K562 (cell line): Measurements from ENCODE around the gene MIEF2. TPM values are rescaled to one million over a fixed set of nuclear protein-coding genes. Genes with fewer than 3 reads are reported as not detected.

Experiments used
- ATAC-seq: fragments of 200-7000 bp; cut with Tn5 transposase; 3 replicates; pipeline ENCODE4 v1.9.1; 2020; ENCODE audit warnings: moderate library complexity
- BruUV-seq: library from RNA; stranded (reverse); fragments of 400-500 nt; replicated peaks from 2 replicates; lab custom pipeline; 2021; lab: Mats Ljungman, UMichigan
- CTCF ChIA-PET: fragments of 300-600 bp; formaldehyde crosslinking; extraction: SDS; loops from one replicate; lab custom pipeline; 2021; ENCODE audit warnings: low intra/inter-chr PET ratio; lab: Yijun Ruan, JAX
- POLR2A ChIA-PET: fragments of 300-600, 350-650 bp; sonication (Branson Sonifier 250); formaldehyde crosslinking; extraction: SDS; loops from one replicate; lab custom pipeline; 2021; ENCODE audit warnings: antibody characterized with exemption, inconsistent platforms; lab: Yijun Ruan, JAX
- DNase-seq, 4 experiments: peaks; one replicate each; pipeline versions ENCODE4 v3.0.0 to v3.0.0-alpha.2; 2011 to 2018; ENCODE audit warnings: low spot score in 3 of 4, mixed read lengths in 3 of 4; ENCODE audit errors: extremely low read depth in 1 of 4
- FAIRE-seq: peaks from 2 replicates; lab custom pipeline; 2011; peaks lifted over from hg19 to GRCh38; lab: Jason Lieb, UNC
- H2AFZ ChIP-seq: 2 replicates; pipeline ENCODE4 v1.6.0; 2011; ENCODE audit warnings: low read depth, low read length, control low read depth, inconsistent platforms
- H3K27ac ChIP-seq: fragments of 200-600 bp; 3 replicates; pipeline ENCODE4 v1.8.0; 2011; ENCODE audit warnings: low read depth, mild to moderate bottlenecking, control low read depth, inconsistent platforms, low read length, moderate library complexity, mixed read lengths; ENCODE audit errors: extremely low read depth
- H3K27me3 ChIP-seq, 2 experiments: fragments of 300-600 bp in 1 of 2; 2 replicates in 1 of 2; 3 replicates in 1 of 2; pipeline versions ENCODE4 v1.6.0 to v1.8.0; 2011; ENCODE audit warnings: inconsistent platforms in 2 of 2, low read length in 2 of 2, mild to moderate bottlenecking in 1 of 2, mixed read lengths in 1 of 2, moderate library complexity in 1 of 2; ENCODE audit not compliant: control insufficient read depth in 2 of 2, insufficient read depth in 2 of 2
- H3K36me3 ChIP-seq: fragments of 300-600 bp; 3 replicates; pipeline ENCODE4 v1.8.0; 2011; ENCODE audit warnings: mild to moderate bottlenecking, low read length, inconsistent platforms; ENCODE audit not compliant: control insufficient read depth, insufficient read depth
- H3K4me1 ChIP-seq, 2 experiments: fragments of 200-600 bp in 1 of 2; replicated peaks in 1 of 2; 2 replicates in 1 of 2; 3 replicates in 1 of 2; pipeline versions ENCODE4 v1.5.1 to v1.8.0; 2011; ENCODE audit warnings: inconsistent platforms in 2 of 2, low read length in 2 of 2, mild to moderate bottlenecking in 1 of 2, mixed read lengths in 1 of 2, moderate library complexity in 1 of 2; ENCODE audit not compliant: control insufficient read depth in 2 of 2, insufficient read depth in 2 of 2
- H3K4me2 ChIP-seq: 2 replicates; pipeline ENCODE4 v1.6.1; 2011; ENCODE audit warnings: low read length, control low read depth, inconsistent platforms, mixed read lengths; ENCODE audit not compliant: insufficient read depth
- H3K4me3 ChIP-seq: fragments of 200-600 bp; sonication (generic), shearing (Covaris generic); 2 replicates; pipeline ENCODE4 v1.5.1; 2016; ENCODE audit warnings: control low read depth, inconsistent platforms
- H3K79me2 ChIP-seq: fragments of 200-600 bp; 3 replicates; pipeline ENCODE4 v1.8.0; 2011; ENCODE audit warnings: low read length, inconsistent platforms; ENCODE audit not compliant: control insufficient read depth, insufficient read depth
- H3K9ac ChIP-seq, 2 experiments: 2 replicates each; pipeline versions ENCODE4 v1.6.0 to v1.6.1; 2011; ENCODE audit warnings: low read depth in 2 of 2, low read length in 2 of 2, control low read depth in 1 of 2, inconsistent platforms in 1 of 2, mild to moderate bottlenecking in 1 of 2, mixed read lengths in 1 of 2; ENCODE audit not compliant: insufficient read depth in 1 of 2
- H3K9me1 ChIP-seq: one replicate; pipeline ENCODE4 v1.6.0; 2011; ENCODE audit warnings: inconsistent platforms, mild to moderate bottlenecking, low read length, moderate library complexity; ENCODE audit not compliant: control insufficient read depth, insufficient read depth
- H3K9me3 ChIP-seq: replicated peaks from 2 replicates; pipeline ENCODE4 v1.5.1; 2011; ENCODE audit warnings: low read depth, low read length, inconsistent platforms; ENCODE audit not compliant: control insufficient read depth, insufficient read depth
- H4K20me1 ChIP-seq: replicated peaks from 2 replicates; pipeline ENCODE4 v1.6.1; 2011; ENCODE audit warnings: low read length, inconsistent platforms, mixed read lengths; ENCODE audit not compliant: control insufficient read depth, insufficient read depth
- ARID2 ChIP-seq: fragments of 450-650 bp; IDR thresholded peaks from 2 replicates; pipeline ENCODE4 v1.6.1; 2017; ENCODE audit warnings: antibody characterized with exemption, mild to moderate bottlenecking
- HMGN3 ChIP-seq: IDR thresholded peaks from 2 replicates; pipeline ENCODE4 v1.6.1; 2011; ENCODE audit warnings: borderline replicate concordance, low read depth, mild to moderate bottlenecking, mixed read lengths, low read length; ENCODE audit not compliant: insufficient read length; ENCODE audit errors: extremely low read depth
- MCM2 ChIP-seq: fragments of 450-650 bp; IDR thresholded peaks from 2 replicates; pipeline ENCODE4 v1.6.1; 2017; ENCODE audit warnings: low read depth, mild to moderate bottlenecking
- RFX1 ChIP-seq: fragments of 450-650 bp; IDR thresholded peaks from 2 replicates; pipeline ENCODE4 v1.6.1; 2016; ENCODE audit warnings: mild to moderate bottlenecking, moderate library complexity
- WGBS: fragments of 100-300 bp; shearing (Covaris generic); methylation state at CpG from one replicate; pipeline ENCODE4 v1.1.6; 2016; ENCODE audit warnings: low coverage, mixed read lengths; ENCODE audit not compliant: insufficient coverage; ENCODE audit errors: missing lambda C conversion rate; 5-methylcytosine and 5-hydroxymethylcytosine counted together
- in situ Hi-C: fragments of 300-500 bp; cut with MboI; formaldehyde crosslinking; loops from 4 replicates; pipeline ENCODE4 v1.15.0; 2018; ENCODE audit warnings: inconsistent platforms, mixed read lengths
- intact Hi-C: fragments of 100-400 bp; cut with micrococcal nuclease; formaldehyde crosslinking; loops from 2 replicates; pipeline ENCODE4 v1.14.2; 2022
- polyA plus RNA-seq, 8 experiments: library from polyadenylated mRNA; depleted of rRNA in 4 of 8; stranded (reverse) in 5 of 8; unstranded in 3 of 8; fragments of >200 nt; fragmentation: Nextera tagmentation in 2 of 8; fragmentation: Illumina TruSeq in 1 of 8; extraction: Ambion mirVana in 2 of 8; extraction: Trizol in 1 of 8; gene quantifications; 2 replicates each; pipeline versions ENCODE4 v1.2.1 to v1.2.3, GENCODE V29; 2011 to 2014; ENCODE audit warnings: inconsistent platforms in 1 of 8, missing spikeins in 1 of 8
- total RNA-seq, 7 experiments: library from RNA; depleted of rRNA in 6 of 7; stranded (reverse); fragments of >200 nt in 6 of 7; fragmentation: Illumina TruSeq in 2 of 7; extraction: Trizol in 2 of 7; gene quantifications; 2 replicates each; pipeline versions ENCODE4 v1.2.1 to v1.2.3, GENCODE V29; 2011 to 2021; ENCODE audit warnings: low replicate concordance in 1 of 7

Gene MIEF2
- total and polyA plus RNA-seq, 9 of the 15 experiments (the other 6 are each of a cell fraction or from before 2014, with no cell fraction given) = 0.10 to 8.2 (median 2.4) TPM

GRCh38 chr17:18230288-18231141 lies 29.9 kb upstream of the MIEF2 start:
- no peak overlapping the region for H3K4me3 ChIP-seq
- TF ChIP-seq ARID2 = no peak
- TF ChIP-seq MCM2 = no peak
- no peak for TF ChIP-seq HMGN3
- TF ChIP-seq RFX1 = peak; percentile 25; the same call in 1 of the 2 replicates
- TF ChIP-seq, all 486 proteins: peak for 1
- ATAC-seq = no peak
- H3K4me1 ChIP-seq = peaks cover 0 to 35% of the 10 kb centered on the region in 2 experiments; a peak in 3 of 5 replicates
- CTCF ChIA-PET = interaction anchor here (0.6 to 1.2 kb wide), 2 partner anchors 42 to 91 kb away, joined by 3 to 4 read pairs; no protein-coding TSS in a partner anchor
- no TSS peak for BruUV-seq
- WGBS = 54% methylated on average over 5 of the region's 14 CpGs
- DNase-seq = no peak
- H3K79me2 ChIP-seq = peaks cover 8% of the 10 kb centered on the region; the same call in 2 of the 3 replicates
- H3K27ac ChIP-seq = no peak overlapping the region
- no peak overlapping the region for H3K4me2 ChIP-seq
- no peak for FAIRE-seq
- in situ Hi-C loops (no loop called here), intact Hi-C loops (no loop called here)
- H3K27me3 ChIP-seq = no peaks in the 10 kb centered on the region
- H3K9me1 ChIP-seq = no peaks in the 10 kb centered on the region
- no peaks in the 10 kb centered on the region for H4K20me1 ChIP-seq
- peak overlapping the region in 1 of 2 experiments; percentile 17; a peak in 1 of 4 replicates for H3K9ac ChIP-seq
- H3K36me3 ChIP-seq = no peaks in the 10 kb centered on the region
- POLR2A ChIA-PET = interaction anchor here (1.1 kb wide), 1 partner anchor 28 kb away, joined by 4 read pairs; the partner anchor contains the start of gene FLII
- H2AFZ ChIP-seq = no peak overlapping the region
- H3K9me3 ChIP-seq = no peaks in the 10 kb centered on the region
